PC-9 (cell line): ENCODE measurements around the gene PLAC9. TPM values are rescaled to one million over a fixed set of nuclear protein-coding genes. Genes with fewer than 3 reads are reported as not detected.

Experiments used
- BruUV-seq: library from RNA; stranded (reverse); fragments of 400-500 nt; replicated peaks from 2 replicates; lab custom pipeline; 2021; lab: Mats Ljungman, UMichigan
- CTCF ChIA-PET: fragments of 300-600 bp; sonication (Branson Sonifier 250); formaldehyde crosslinking; loops from one replicate; lab custom pipeline; 2022; ENCODE audit warnings: antibody characterized with exemption; lab: Charles Lee
- POLR2A ChIA-PET: fragments of 300-600 bp; sonication (Branson Sonifier 250); formaldehyde crosslinking; loops from one replicate; lab custom pipeline; 2022; ENCODE audit warnings: antibody characterized with exemption; ENCODE audit not compliant: unreplicated experiment; lab: Charles Lee
- DNase-seq, 2 experiments: peaks; one replicate each; pipeline versions ENCODE4 v3.0.0 to v3.0.0-alpha.2; 2015 to 2022; ENCODE audit warnings: mixed read lengths in 1 of 2
- H2AFZ ChIP-seq: fragments of 200-600 bp; sonication (generic); 2 replicates; pipeline ENCODE4 v1.8.1; 2017; ENCODE audit warnings: antibody characterized with exemption
- H3F3A ChIP-seq: fragments of 200-600 bp; sonication (generic); 2 replicates; pipeline ENCODE4 v1.8.1; 2017; ENCODE audit warnings: antibody characterized with exemption, mild to moderate bottlenecking, low read depth; ENCODE audit not compliant: insufficient read depth
- H3K27ac ChIP-seq: fragments of 200-600 bp; sonication (generic); 2 replicates; pipeline ENCODE4 v1.6.1; 2016; ENCODE audit warnings: mixed run types
- H3K27me3 ChIP-seq: fragments of 200-600 bp; sonication (generic); 2 replicates; pipeline ENCODE4 v1.6.1; 2016; ENCODE audit warnings: low read depth, mixed run types; ENCODE audit not compliant: insufficient read depth
- H3K36me3 ChIP-seq: fragments of 200-600 bp; sonication (generic); 2 replicates; pipeline ENCODE4 v1.6.1; 2016; ENCODE audit warnings: low read depth, mixed run types
- H3K4me1 ChIP-seq: fragments of 200-600 bp; sonication (generic); replicated peaks from 2 replicates; pipeline ENCODE4 v1.6.1; 2016; ENCODE audit warnings: mixed run types; ENCODE audit not compliant: insufficient read depth
- H3K4me2 ChIP-seq: fragments of 200-600 bp; sonication (generic); 2 replicates; pipeline ENCODE4 v1.6.1; 2017; ENCODE audit warnings: mixed run types
- H3K4me3 ChIP-seq: fragments of 200-600 bp; sonication (generic); 2 replicates; pipeline ENCODE4 v1.6.1; 2016; ENCODE audit warnings: mixed run types
- H3K79me2 ChIP-seq: fragments of 200-600 bp; sonication (generic); 2 replicates; pipeline ENCODE4 v1.6.1; 2017; ENCODE audit warnings: low read depth, mixed run types
- H3K9me2 ChIP-seq: fragments of 200-600 bp; sonication (generic); 2 replicates; pipeline ENCODE4 v1.8.1; 2017; ENCODE audit warnings: mild to moderate bottlenecking; ENCODE audit not compliant: insufficient read depth
- H3K9me3 ChIP-seq: fragments of 200-600 bp; sonication (generic); 2 replicates; pipeline ENCODE4 v1.8.1; 2016; ENCODE audit warnings: low read depth; ENCODE audit not compliant: insufficient read depth
- H4K20me1 ChIP-seq: fragments of 200-600 bp; sonication (generic); 2 replicates; pipeline ENCODE4 v1.8.1; 2017; ENCODE audit not compliant: insufficient read depth
- EZH2 ChIP-seq: fragments of 200-600 bp; sonication (generic); IDR thresholded peaks from 2 replicates; pipeline ENCODE4 v1.8.0; 2017; ENCODE audit warnings: antibody characterized with exemption, low read depth
- intact Hi-C: fragments of 100-400 bp; cut with micrococcal nuclease; formaldehyde crosslinking; loops from one replicate; pipeline ENCODE4 v1.10.0; 2022; ENCODE audit not compliant: unreplicated experiment
- total RNA-seq: library from RNA; stranded (reverse); gene quantifications from 2 replicates; pipeline ENCODE4 v1.2.3, GENCODE V29; 2021
- TF ChIP-seq, protein P1 (sequence below): fragments of 200-600 bp; sonication (generic); conservative IDR thresholded peaks from 2 replicates; pipeline ENCODE4 v1.6.1; 2017; ENCODE audit warnings: mixed run types, antibody characterized with exemption, mild to moderate bottlenecking, moderate library complexity

Gene PLAC9
- total RNA-seq, 1 experiment from 2014 or later, result not detected

DNA sequence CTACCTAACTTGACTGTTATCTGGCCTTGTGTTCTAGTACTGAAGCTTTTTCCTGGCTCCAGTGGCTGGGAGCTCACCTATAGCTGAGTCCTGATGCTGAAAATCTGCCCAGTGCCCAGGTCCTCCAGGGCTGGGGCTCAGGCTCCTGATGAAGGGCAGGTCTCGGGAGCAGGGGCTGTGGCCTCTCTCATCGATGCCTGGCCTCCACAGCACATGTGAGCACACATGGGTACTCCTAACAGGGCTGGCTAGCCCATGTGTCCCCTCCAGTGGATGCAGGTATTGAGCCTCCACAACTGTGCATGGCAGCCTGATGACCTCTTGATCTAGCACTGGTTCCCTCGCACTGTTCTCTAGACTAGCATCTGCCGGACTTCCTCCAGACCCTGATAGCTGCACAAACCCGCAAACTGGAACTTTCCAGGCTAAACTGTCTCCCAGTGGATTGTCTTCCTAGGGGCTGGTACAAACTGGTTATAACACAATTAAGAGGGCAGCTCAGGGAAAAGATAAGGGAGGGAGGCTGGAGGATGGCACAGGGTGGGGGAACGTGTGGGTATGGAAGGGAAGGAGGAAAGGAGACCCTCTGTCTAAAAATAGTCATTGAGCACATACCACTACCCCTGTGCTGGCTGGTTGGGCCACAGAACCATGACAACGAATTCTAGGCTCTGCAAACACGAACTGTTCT lies 35.1 kb downstream of the PLAC9 start:
- H3K36me3 ChIP-seq, result peaks cover 29% of the 10 kb centered on the region; the same call in 1 of the 2 replicates
- H3K9me2 ChIP-seq, result no peaks in the 10 kb centered on the region
- no peak overlapping the region for H3K27ac ChIP-seq
- no peaks in the 10 kb centered on the region for H3K27me3 ChIP-seq
- no peak overlapping the region for H3K4me3 ChIP-seq
- ChIA-PET CTCF (no interaction called here), POLR2A (no interaction called here)
- peaks cover 79% of the 10 kb centered on the region for H3K79me2 ChIP-seq
- H3K4me1 ChIP-seq, result peaks cover 74% of the 10 kb centered on the region
- H3K9me3 ChIP-seq, result no peaks in the 10 kb centered on the region
- TF ChIP-seq, protein P1, sequence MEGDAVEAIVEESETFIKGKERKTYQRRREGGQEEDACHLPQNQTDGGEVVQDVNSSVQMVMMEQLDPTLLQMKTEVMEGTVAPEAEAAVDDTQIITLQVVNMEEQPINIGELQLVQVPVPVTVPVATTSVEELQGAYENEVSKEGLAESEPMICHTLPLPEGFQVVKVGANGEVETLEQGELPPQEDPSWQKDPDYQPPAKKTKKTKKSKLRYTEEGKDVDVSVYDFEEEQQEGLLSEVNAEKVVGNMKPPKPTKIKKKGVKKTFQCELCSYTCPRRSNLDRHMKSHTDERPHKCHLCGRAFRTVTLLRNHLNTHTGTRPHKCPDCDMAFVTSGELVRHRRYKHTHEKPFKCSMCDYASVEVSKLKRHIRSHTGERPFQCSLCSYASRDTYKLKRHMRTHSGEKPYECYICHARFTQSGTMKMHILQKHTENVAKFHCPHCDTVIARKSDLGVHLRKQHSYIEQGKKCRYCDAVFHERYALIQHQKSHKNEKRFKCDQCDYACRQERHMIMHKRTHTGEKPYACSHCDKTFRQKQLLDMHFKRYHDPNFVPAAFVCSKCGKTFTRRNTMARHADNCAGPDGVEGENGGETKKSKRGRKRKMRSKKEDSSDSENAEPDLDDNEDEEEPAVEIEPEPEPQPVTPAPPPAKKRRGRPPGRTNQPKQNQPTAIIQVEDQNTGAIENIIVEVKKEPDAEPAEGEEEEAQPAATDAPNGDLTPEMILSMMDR, result no peak
- no peak for TF ChIP-seq EZH2
- peaks cover 19% of the 10 kb centered on the region for H4K20me1 ChIP-seq
- no peak overlapping the region for H2AFZ ChIP-seq
- no peak overlapping the region for H3K4me2 ChIP-seq
- H3F3A ChIP-seq, result peaks cover 46% of the 10 kb centered on the region
- intact Hi-C loops, result no loop called here
- no peak for DNase-seq
- BruUV-seq, result no TSS peak

DNA sequence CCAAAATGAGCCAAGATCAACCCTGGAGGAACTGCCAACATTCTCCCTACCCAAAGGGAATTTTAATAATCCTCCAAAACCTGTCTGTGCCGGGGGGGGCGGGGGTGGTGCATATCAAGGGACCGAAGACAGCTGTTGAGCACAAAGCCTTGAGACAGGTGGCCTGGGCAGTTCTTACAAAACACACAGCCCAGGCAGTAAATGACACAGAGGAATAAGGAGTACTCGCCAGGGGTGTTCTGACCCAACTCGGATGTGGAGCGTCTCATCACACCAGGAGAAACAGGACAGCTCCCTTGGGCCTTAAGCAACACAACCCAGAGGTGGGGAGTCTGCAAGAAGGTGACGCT lies 35.6 kb downstream of the PLAC9 start:
- no TSS peak for BruUV-seq
- CTCF ChIA-PET, result no interaction called here
- intact Hi-C loops, result no loop called here

DNA sequence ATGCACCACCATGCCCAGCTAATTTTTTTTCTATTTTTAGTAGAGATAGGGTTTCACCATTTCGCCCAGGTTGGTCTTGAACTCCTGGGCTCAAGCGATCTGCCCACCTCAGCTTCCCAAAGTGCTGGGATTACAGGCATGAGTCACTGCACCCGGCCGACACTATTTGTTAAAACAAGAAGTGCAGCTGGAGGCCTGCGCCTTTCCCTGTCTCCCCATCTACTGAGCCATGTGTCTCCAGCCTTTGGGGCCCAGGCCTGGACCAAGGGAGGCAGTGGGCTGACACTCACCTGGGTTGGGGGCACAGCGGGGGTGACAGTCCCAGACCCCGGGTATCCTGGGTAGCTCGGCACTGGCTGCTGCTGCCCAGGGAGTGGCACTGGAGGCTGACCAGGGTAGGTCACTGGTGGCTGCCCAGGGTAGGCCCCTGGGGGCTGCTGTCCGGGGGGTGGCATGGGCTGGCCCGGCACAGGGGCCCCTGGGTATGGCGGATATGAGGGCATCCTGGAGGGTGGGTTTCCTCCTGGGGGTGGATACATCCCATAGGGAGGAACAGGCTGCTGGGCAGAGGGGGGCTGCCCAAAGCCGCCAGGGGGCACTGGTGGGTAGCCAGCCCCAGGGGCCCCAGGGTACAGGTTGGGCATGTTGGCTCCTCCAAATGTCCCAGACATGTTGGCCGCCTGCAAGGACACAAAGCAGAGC lies 36.3 kb downstream of the PLAC9 start:
- Histone ChIP-seq H3K4me1 (peaks cover 74% of the 10 kb centered on the region), H4K20me1 (peaks cover 30% of the 10 kb centered on the region), H3K9me3 (no peaks in the 10 kb centered on the region), H3K79me2 (peaks cover 80% of the 10 kb centered on the region), H3K36me3 (peaks cover 21% of the 10 kb centered on the region; the same call in 1 of the 2 replicates), H3K4me2 (no peak overlapping the region), H3K4me3 (no peak overlapping the region), H3K9me2 (no peaks in the 10 kb centered on the region), H3K27ac (no peak overlapping the region), H2AFZ (no peak overlapping the region), H3K27me3 (no peaks in the 10 kb centered on the region), H3F3A (peaks cover 56% of the 10 kb centered on the region)
- intact Hi-C loops, result no loop called here
- no peak for DNase-seq
- BruUV-seq, result no TSS peak
- POLR2A ChIA-PET, result no interaction called here
- CTCF ChIA-PET, result no interaction called here
- TF ChIP-seq, protein P1, result peak; percentile 26; the same call in 1 of the 2 replicates
- no peak for TF ChIP-seq EZH2

More for the DNA sequence above, 35.6 kb downstream of the PLAC9 start:
- H3K36me3 ChIP-seq, result peaks cover 24% of the 10 kb centered on the region; the same call in 1 of the 2 replicates
- no peak overlapping the region for H3K4me3 ChIP-seq
- H3K27me3 ChIP-seq, result no peaks in the 10 kb centered on the region
- peaks cover 74% of the 10 kb centered on the region for H3K4me1 ChIP-seq
- no peaks in the 10 kb centered on the region for H3K9me2 ChIP-seq
- H3K79me2 ChIP-seq, result peaks cover 77% of the 10 kb centered on the region
- H3F3A ChIP-seq, result peaks cover 52% of the 10 kb centered on the region
- H3K9me3 ChIP-seq, result no peaks in the 10 kb centered on the region
- no peak overlapping the region for H3K27ac ChIP-seq
- no peak overlapping the region for H3K4me2 ChIP-seq
- no peak overlapping the region for H2AFZ ChIP-seq
- H4K20me1 ChIP-seq, result peaks cover 23% of the 10 kb centered on the region
- no peak for DNase-seq
- TF ChIP-seq, protein P1, result no peak
- no peak for TF ChIP-seq EZH2
- POLR2A ChIA-PET, result no interaction called here
